Right lobe of liver (tissue), 4 donors: Measurements from ENCODE around the gene SEPTIN11.

Experiments
- POLR2A ChIP-seq: fragments of 450-650 bp; IDR thresholded peaks from one replicate; pipeline ENCODE4 v1.6.1; 2017; ENCODE audit warnings: antibody characterized with exemption, mild to moderate bottlenecking
- TF ChIP-seq, protein P1 (sequence below), 4 donors: fragments of 200-600 bp in 3 of 4; fragments of 450-650 bp in 1 of 4; IDR thresholded peaks; one replicate each; pipeline versions ENCODE4 v1.5.1 to v1.8.0; 2016 to 2022; ENCODE audit warnings: antibody characterized with exemption in 4 of 4, mild to moderate bottlenecking in 2 of 4
- donor health status: DM: no; HTN: no; CAD: no.
- donor health status: DM: no; HTN: no; CAD: no.
- donor health status: DM: no; HTN: yes; CAD: no.

- TF ChIP-seq, protein P1, sequence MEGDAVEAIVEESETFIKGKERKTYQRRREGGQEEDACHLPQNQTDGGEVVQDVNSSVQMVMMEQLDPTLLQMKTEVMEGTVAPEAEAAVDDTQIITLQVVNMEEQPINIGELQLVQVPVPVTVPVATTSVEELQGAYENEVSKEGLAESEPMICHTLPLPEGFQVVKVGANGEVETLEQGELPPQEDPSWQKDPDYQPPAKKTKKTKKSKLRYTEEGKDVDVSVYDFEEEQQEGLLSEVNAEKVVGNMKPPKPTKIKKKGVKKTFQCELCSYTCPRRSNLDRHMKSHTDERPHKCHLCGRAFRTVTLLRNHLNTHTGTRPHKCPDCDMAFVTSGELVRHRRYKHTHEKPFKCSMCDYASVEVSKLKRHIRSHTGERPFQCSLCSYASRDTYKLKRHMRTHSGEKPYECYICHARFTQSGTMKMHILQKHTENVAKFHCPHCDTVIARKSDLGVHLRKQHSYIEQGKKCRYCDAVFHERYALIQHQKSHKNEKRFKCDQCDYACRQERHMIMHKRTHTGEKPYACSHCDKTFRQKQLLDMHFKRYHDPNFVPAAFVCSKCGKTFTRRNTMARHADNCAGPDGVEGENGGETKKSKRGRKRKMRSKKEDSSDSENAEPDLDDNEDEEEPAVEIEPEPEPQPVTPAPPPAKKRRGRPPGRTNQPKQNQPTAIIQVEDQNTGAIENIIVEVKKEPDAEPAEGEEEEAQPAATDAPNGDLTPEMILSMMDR (IDR thresholded peaks at IDR 0.05) = no peak
- TF ChIP-seq POLR2A = no peak
Observed at GRCh38 chr4:76969495-76969894, 19.9 kb downstream of the SEPTIN11 start.
